ENCODE data around the gene FAF1.
"Not testable (repeated sequence)": the region's sequence is repeated elsewhere in the genome, so short reads cannot be mapped to it uniquely, and the experiment has no call there.

Gene FAF1

DNA sequence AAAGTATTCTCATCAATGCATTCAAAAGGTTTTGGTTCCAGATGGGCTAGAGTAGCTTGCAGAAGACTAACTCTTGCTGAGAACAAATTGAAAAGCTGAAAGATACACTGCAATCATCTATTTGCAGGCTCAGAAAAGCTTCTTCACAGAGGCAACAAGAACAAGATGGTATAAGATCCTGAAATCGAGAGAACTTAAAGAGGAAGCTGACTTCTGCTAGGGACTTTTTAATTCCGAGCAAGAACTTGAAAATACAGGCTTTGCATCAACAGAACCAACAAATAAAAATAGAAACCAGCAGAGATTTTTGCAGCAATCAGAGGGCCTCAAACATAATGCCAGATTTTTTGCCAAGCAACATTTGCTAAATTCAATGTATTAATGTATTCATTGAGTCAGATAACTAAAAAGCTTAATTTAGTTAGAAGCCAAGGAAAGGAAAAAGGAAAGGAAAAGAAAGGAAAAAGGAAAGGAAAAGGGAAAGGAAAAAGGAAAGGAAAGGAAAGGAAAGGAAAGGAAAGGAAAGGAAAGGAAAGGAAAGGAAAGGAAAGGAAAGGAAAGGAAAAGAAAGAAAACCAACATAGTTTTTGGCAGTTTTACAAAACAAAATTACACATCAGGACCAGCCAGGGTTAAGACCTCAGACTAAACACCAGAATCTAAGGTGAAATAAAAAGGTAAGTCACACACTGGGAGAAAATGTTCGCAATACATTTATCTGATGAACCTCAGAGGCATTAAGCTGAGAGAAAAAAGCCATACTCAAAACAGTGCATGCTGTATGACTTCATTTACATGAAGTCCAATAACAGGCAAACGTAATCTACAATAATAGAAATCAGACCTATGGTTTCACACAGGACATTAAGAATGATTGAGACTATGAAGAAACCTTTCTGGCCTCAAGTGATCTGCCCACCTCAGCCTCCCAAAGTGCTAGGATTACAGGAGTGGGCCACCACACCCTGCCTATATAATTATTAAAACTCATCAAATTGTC is 42.6 kb downstream of the FAF1 start:
- H3K79me2 ChIP-seq (ENCODE audit: low read length) = peaks cover 27% of the 10 kb centered on the region
- no peak overlapping the region for H2AFZ ChIP-seq (ENCODE audit: low read depth, low read length)
- TF ChIP-seq EZH2phosphoT487 (IDR thresholded peaks at IDR 0.05; ENCODE audit: low read depth) = no peak
- TF ChIP-seq, protein P1, sequence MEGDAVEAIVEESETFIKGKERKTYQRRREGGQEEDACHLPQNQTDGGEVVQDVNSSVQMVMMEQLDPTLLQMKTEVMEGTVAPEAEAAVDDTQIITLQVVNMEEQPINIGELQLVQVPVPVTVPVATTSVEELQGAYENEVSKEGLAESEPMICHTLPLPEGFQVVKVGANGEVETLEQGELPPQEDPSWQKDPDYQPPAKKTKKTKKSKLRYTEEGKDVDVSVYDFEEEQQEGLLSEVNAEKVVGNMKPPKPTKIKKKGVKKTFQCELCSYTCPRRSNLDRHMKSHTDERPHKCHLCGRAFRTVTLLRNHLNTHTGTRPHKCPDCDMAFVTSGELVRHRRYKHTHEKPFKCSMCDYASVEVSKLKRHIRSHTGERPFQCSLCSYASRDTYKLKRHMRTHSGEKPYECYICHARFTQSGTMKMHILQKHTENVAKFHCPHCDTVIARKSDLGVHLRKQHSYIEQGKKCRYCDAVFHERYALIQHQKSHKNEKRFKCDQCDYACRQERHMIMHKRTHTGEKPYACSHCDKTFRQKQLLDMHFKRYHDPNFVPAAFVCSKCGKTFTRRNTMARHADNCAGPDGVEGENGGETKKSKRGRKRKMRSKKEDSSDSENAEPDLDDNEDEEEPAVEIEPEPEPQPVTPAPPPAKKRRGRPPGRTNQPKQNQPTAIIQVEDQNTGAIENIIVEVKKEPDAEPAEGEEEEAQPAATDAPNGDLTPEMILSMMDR (IDR thresholded peaks at IDR 0.05; ENCODE audit: low read depth, low read length) = no peak
- no peaks in the 10 kb centered on the region for H3K36me3 ChIP-seq (replicated peaks; ENCODE audit: low read depth, low read length)
- peak overlapping the region; percentile 6; the same call in 1 of the 2 replicates for H3K27ac ChIP-seq (ENCODE audit: low read length)
- H3K4me2 ChIP-seq (ENCODE audit: low read length) = peak overlapping the region; percentile 61
- 0 out of 2 replicates have a peak overlapping the region, but pooled peaks have one; percentile 21 for H3K4me3 ChIP-seq (ENCODE audit: low read length)
- no peaks in the 10 kb centered on the region for H3K27me3 ChIP-seq (ENCODE audit: low read depth, low read length)
- peaks cover 9% of the 10 kb centered on the region; the same call in 1 of the 2 replicates for H4K20me1 ChIP-seq (ENCODE audit: insufficient read depth, low read length)
- no peak overlapping the region for H3K9ac ChIP-seq (ENCODE audit: low read length)
- peaks cover 18% of the 10 kb centered on the region for H3K4me1 ChIP-seq (ENCODE audit: low read length)
- no peaks in the 10 kb centered on the region for H3K9me3 ChIP-seq (ENCODE audit: insufficient read depth, low read length)

DNA sequence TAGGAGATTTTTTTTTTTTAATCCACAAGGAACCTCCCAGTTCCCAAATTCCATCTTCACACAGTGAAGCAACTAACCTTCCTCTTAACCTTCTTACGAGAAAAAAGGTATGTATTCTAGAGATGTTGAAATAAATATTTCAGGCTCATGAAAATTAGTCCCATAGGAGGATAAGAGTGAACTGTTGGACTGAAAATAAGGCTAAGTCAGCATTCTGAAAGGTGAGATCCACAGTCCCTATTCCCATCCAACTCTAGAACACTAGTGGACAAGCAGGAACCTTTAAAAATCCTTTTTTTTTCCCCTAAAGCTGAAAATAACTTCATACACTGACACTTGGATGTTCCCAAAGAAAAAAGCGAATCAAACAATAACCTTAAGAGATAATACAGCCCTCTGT is 44.4 kb downstream of the FAF1 start:
- Histone ChIP-seq H3K9me3 (ENCODE audit: insufficient read depth, low read length) (no peaks in the 10 kb centered on the region), H3K9ac (ENCODE audit: low read length) (no peak overlapping the region), H3K4me1 (ENCODE audit: low read length) (peaks cover 18% of the 10 kb centered on the region), H2AFZ (ENCODE audit: low read depth, low read length) (no peak overlapping the region), H3K27me3 (ENCODE audit: low read depth, low read length) (no peaks in the 10 kb centered on the region), H3K27ac (ENCODE audit: low read length) (no peak overlapping the region), H4K20me1 (ENCODE audit: insufficient read depth, low read length) (0 out of 2 replicates have a peak, but pooled peaks cover 5% of the 10 kb centered on the region), H3K36me3 (replicated peaks; ENCODE audit: low read depth, low read length) (no peaks in the 10 kb centered on the region), H3K4me3 (ENCODE audit: low read length) (no peak overlapping the region), H3K4me2 (ENCODE audit: low read length) (no peak overlapping the region), H3K79me2 (ENCODE audit: low read length) (peaks cover 21% of the 10 kb centered on the region)
- TF ChIP-seq, protein P1 (IDR thresholded peaks at IDR 0.05; ENCODE audit: low read depth, low read length) = no peak
- no peak for TF ChIP-seq EZH2phosphoT487 (IDR thresholded peaks at IDR 0.05; ENCODE audit: low read depth)

DNA sequence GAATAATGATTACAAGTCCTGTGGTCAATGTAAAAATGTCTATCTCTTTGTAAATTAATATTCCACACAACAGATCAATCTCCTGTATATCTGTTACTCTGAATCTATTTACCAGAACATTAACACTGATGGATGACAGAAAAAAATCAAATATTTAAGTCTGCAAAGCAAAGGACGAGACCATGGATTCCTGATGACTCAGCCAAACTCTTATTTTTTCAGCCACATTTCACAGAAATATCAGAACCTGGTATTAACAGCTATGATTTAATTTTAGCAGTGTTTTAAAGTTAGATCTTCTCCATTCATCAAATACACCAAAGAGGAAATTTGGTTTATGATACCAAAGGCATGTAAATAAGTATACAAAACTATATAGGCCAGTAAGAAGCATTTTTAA is 46.1 kb downstream of the FAF1 start:
- no peak overlapping the region for H3K9ac ChIP-seq (ENCODE audit: low read length)
- TF ChIP-seq, protein P1 (IDR thresholded peaks at IDR 0.05; ENCODE audit: low read depth, low read length) = no peak
- TF ChIP-seq EZH2phosphoT487 (IDR thresholded peaks at IDR 0.05; ENCODE audit: low read depth) = no peak

DNA sequence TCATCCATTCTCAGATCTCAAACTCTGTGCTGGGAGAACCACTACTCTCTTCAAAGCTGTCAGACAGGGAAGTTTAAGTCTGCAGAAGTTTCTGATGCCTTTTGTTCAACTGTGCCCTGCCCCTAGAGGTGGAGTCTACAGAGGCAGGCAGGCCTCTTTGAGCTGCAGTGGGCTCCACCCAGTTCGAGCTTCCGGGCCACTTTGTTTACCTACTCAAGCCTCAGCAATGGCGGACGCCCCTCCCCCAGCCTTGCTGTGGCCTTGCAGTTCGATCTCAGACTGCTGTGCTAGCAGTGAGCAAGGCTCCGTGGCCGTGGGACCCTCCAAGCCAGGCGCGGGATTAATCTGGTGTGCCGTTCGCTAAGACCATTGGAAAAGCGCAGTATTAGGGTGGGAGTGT is 49.7 kb downstream of the FAF1 start:
- not testable (repeated sequence) for H3K9ac ChIP-seq (ENCODE audit: low read length); H3K4me1 ChIP-seq (ENCODE audit: low read length); H3K9me3 ChIP-seq (ENCODE audit: insufficient read depth, low read length); H3K36me3 ChIP-seq (replicated peaks; ENCODE audit: low read depth, low read length); H4K20me1 ChIP-seq (ENCODE audit: insufficient read depth, low read length); H3K4me3 ChIP-seq (ENCODE audit: low read length); H3K27ac ChIP-seq (ENCODE audit: low read length); H3K27me3 ChIP-seq (ENCODE audit: low read depth, low read length); H3K79me2 ChIP-seq (ENCODE audit: low read length); H3K4me2 ChIP-seq (ENCODE audit: low read length); H2AFZ ChIP-seq (ENCODE audit: low read depth, low read length)

More for the DNA sequence above, 46.1 kb downstream of the FAF1 start:
- Histone ChIP-seq H3K27ac (ENCODE audit: low read length) (no peak overlapping the region), H3K4me3 (ENCODE audit: low read length) (no peak overlapping the region), H3K79me2 (ENCODE audit: low read length) (peaks cover 21% of the 10 kb centered on the region), H3K27me3 (ENCODE audit: low read depth, low read length) (no peaks in the 10 kb centered on the region), H3K4me2 (ENCODE audit: low read length) (no peak overlapping the region), H2AFZ (ENCODE audit: low read depth, low read length) (no peak overlapping the region), H3K4me1 (ENCODE audit: low read length) (peaks cover 18% of the 10 kb centered on the region), H3K9me3 (ENCODE audit: insufficient read depth, low read length) (no peaks in the 10 kb centered on the region), H4K20me1 (ENCODE audit: insufficient read depth, low read length) (0 out of 2 replicates have a peak, but pooled peaks cover 5% of the 10 kb centered on the region), H3K36me3 (replicated peaks; ENCODE audit: low read depth, low read length) (no peaks in the 10 kb centered on the region)

DNA sequence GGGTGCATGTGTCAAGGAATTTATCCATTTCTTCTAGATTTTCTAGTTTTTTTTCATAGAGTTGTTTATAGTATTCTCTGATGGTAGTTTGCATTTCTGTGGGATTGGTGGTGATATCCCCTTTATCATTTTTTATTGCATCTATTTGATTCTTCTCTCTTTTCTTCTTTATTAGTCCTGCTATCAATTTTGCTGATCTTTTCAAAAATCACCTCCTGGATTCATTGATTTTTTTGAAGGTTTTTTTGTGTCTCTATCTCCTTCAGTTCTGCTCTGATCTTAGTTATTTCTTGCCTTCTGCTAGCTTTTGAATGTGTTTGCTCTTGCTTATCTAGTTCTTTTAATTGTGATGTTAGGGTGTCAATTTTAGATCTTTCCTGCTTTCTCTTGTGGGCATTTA is 52.5 kb downstream of the FAF1 start:
- H3K79me2 ChIP-seq (ENCODE audit: low read length); H3K27me3 ChIP-seq (ENCODE audit: low read depth, low read length); H3K9ac ChIP-seq (ENCODE audit: low read length): not testable (repeated sequence)

DNA sequence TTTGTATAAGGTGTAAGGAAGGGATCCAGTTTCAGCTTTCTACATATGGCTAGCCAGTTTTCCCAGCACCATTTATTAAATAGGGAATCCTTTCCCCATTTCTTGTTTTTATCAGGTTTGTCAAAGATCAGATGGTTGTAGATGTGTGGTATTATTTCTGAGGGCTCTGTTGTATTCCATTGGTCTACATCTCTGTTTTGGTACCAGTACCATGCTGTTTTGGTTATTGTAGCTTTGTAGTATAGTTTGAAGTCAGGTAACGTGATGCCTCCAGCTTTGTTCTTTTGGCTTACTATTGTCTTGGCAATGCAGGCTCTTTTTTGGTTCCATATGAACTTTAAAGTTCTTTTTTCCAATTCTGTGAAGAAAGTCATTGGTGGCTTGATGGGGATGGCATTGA is 54.0 kb downstream of the FAF1 start:
- not testable (repeated sequence) for H3K4me3 ChIP-seq (ENCODE audit: low read length); H3K79me2 ChIP-seq (ENCODE audit: low read length); H2AFZ ChIP-seq (ENCODE audit: low read depth, low read length); H3K9me3 ChIP-seq (ENCODE audit: insufficient read depth, low read length); H3K27ac ChIP-seq (ENCODE audit: low read length); H3K4me2 ChIP-seq (ENCODE audit: low read length); H4K20me1 ChIP-seq (ENCODE audit: insufficient read depth, low read length); H3K36me3 ChIP-seq (replicated peaks; ENCODE audit: low read depth, low read length); H3K27me3 ChIP-seq (ENCODE audit: low read depth, low read length); H3K4me1 ChIP-seq (ENCODE audit: low read length); H3K9ac ChIP-seq (ENCODE audit: low read length)

More for the DNA sequence above, 52.5 kb downstream of the FAF1 start:
- not testable (repeated sequence) for H3K36me3 ChIP-seq (replicated peaks; ENCODE audit: low read depth, low read length); H3K4me1 ChIP-seq (ENCODE audit: low read length); H3K4me3 ChIP-seq (ENCODE audit: low read length); H2AFZ ChIP-seq (ENCODE audit: low read depth, low read length); H3K4me2 ChIP-seq (ENCODE audit: low read length); H4K20me1 ChIP-seq (ENCODE audit: insufficient read depth, low read length); H3K27ac ChIP-seq (ENCODE audit: low read length); H3K9me3 ChIP-seq (ENCODE audit: insufficient read depth, low read length)

Data from OCI-LY3 (cell line).